ENCODE measurements around the gene NMNAT2. TPM values are rescaled to one million over a fixed set of nuclear protein-coding genes. Genes with fewer than 3 reads are reported as not detected.

The NMNAT2 gene
- total RNA-seq, 1 donor from 2014 or later: 0.49 TPM

GRCh38 chr1:183278739-183279591 lies 139.2 kb downstream of the NMNAT2 start:
- DNase-seq (ENCODE audit: low spot score): no peak
- H3K27ac Mint-ChIP-seq: peak overlapping the region; percentile 25
- Histone ChIP-seq H3K27ac (no peak overlapping the region), H3K9ac (no peak overlapping the region), H3K4me2 (no peak overlapping the region), H3K4me3 (no peak overlapping the region), H3K79me2 (ENCODE audit: low read depth) (no peaks in the 10 kb centered on the region), H2AFZ (replicated peaks) (peak overlapping the region; percentile 36), H3K36me3 (no peaks in the 10 kb centered on the region), H3K9me3 (ENCODE audit: low read depth) (no peaks in the 10 kb centered on the region), H4K20me1 (ENCODE audit: low read depth) (no peaks in the 10 kb centered on the region), H3F3A (ENCODE audit: low read depth) (no peaks in the 10 kb centered on the region), H3K27me3 (no peaks in the 10 kb centered on the region), H3K4me1 (peaks cover 5% of the 10 kb centered on the region)
- peaks cover 38% of the 10 kb centered on the region for H3K4me1 Mint-ChIP-seq
- H3K9me3 Mint-ChIP-seq: no peaks in the 10 kb centered on the region
- TF ChIP-seq, protein P1, sequence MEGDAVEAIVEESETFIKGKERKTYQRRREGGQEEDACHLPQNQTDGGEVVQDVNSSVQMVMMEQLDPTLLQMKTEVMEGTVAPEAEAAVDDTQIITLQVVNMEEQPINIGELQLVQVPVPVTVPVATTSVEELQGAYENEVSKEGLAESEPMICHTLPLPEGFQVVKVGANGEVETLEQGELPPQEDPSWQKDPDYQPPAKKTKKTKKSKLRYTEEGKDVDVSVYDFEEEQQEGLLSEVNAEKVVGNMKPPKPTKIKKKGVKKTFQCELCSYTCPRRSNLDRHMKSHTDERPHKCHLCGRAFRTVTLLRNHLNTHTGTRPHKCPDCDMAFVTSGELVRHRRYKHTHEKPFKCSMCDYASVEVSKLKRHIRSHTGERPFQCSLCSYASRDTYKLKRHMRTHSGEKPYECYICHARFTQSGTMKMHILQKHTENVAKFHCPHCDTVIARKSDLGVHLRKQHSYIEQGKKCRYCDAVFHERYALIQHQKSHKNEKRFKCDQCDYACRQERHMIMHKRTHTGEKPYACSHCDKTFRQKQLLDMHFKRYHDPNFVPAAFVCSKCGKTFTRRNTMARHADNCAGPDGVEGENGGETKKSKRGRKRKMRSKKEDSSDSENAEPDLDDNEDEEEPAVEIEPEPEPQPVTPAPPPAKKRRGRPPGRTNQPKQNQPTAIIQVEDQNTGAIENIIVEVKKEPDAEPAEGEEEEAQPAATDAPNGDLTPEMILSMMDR (IDR thresholded peaks at IDR 0.05): no peak
- TF ChIP-seq EZH2 (IDR thresholded peaks at IDR 0.05) (no peak), EZH2phosphoT487 (IDR thresholded peaks at IDR 0.05) (no peak)
- peaks cover 6% of the 10 kb centered on the region for H3K27me3 Mint-ChIP-seq (ENCODE audit: insufficient read depth, low read depth)
- H3K36me3 Mint-ChIP-seq: no peaks in the 10 kb centered on the region
- no peak overlapping the region for H3K4me3 Mint-ChIP-seq

GRCh38 chr1:183277821-183278738 lies 140.1 kb downstream of the NMNAT2 start:
- H2AFZ ChIP-seq (replicated peaks): no peak overlapping the region
- H3F3A ChIP-seq (ENCODE audit: low read depth): no peaks in the 10 kb centered on the region
- no peak overlapping the region for H3K27ac ChIP-seq
- no peak for TF ChIP-seq EZH2phosphoT487 (IDR thresholded peaks at IDR 0.05)
- TF ChIP-seq EZH2 (IDR thresholded peaks at IDR 0.05): no peak
- TF ChIP-seq, protein P1 (IDR thresholded peaks at IDR 0.05): no peak
- DNase-seq (ENCODE audit: low spot score): no peak
- no peaks in the 10 kb centered on the region for H3K9me3 Mint-ChIP-seq
- no peak overlapping the region for H3K4me3 ChIP-seq
- H3K9me3 ChIP-seq (ENCODE audit: low read depth): no peaks in the 10 kb centered on the region
- no peak overlapping the region for H3K9ac ChIP-seq
- no peak overlapping the region for H3K4me2 ChIP-seq
- peaks cover 6% of the 10 kb centered on the region for H3K27me3 Mint-ChIP-seq (ENCODE audit: insufficient read depth, low read depth)
- no peak overlapping the region for H3K4me3 Mint-ChIP-seq
- no peak overlapping the region for H3K27ac Mint-ChIP-seq
- H3K36me3 Mint-ChIP-seq: no peaks in the 10 kb centered on the region
- peaks cover 38% of the 10 kb centered on the region for H3K4me1 Mint-ChIP-seq
- H3K4me1 ChIP-seq: peaks cover 5% of the 10 kb centered on the region
- no peaks in the 10 kb centered on the region for H3K79me2 ChIP-seq (ENCODE audit: low read depth)
- H3K27me3 ChIP-seq: no peaks in the 10 kb centered on the region
- H4K20me1 ChIP-seq (ENCODE audit: low read depth): no peaks in the 10 kb centered on the region
- H3K36me3 ChIP-seq: no peaks in the 10 kb centered on the region

DNA sequence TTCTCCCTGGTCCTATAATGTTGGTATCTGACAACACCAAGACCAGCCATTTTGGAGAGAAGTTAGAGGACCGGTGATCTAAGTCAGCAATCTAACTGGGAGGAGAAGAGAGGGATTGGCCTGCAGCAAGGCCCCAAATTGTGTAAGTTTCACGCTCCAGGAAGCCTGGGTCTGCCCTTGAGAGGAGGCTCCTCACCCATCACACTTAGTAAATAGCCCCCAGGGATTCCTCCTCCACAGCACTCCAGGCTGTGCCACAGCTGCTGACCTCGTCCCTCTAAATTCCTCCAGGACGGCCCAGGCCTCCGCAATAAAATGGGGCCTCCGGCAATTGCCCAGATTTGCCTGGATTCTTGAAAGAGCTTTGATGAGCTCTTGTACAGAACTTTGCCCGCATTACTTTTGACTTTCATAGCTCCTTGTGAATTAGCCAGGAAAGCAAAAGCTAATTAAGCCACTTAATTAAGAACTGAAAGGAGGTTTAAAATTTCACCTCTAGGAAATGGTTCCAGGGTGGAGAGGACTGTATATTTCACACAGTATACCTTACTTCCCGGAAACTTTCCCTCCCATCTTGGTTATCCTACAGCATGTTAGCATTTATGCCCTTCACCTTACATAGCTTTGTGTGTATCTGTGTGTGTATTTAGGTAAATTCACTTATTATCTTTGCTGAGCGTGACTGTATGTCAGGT lies 141.6 kb downstream of the NMNAT2 start:
- Histone ChIP-seq H2AFZ (replicated peaks) (peak overlapping the region; percentile 46), H3K27ac (no peak overlapping the region), H3K9me3 (ENCODE audit: low read depth) (no peaks in the 10 kb centered on the region), H3K79me2 (ENCODE audit: low read depth) (no peaks in the 10 kb centered on the region), H3K9ac (no peak overlapping the region), H3K36me3 (no peaks in the 10 kb centered on the region), H3K4me3 (no peak overlapping the region), H4K20me1 (ENCODE audit: low read depth) (no peaks in the 10 kb centered on the region), H3F3A (ENCODE audit: low read depth) (no peaks in the 10 kb centered on the region), H3K4me1 (peaks cover 5% of the 10 kb centered on the region), H3K27me3 (no peaks in the 10 kb centered on the region), H3K4me2 (no peak overlapping the region)
- H3K4me1 Mint-ChIP-seq: peaks cover 27% of the 10 kb centered on the region
- H3K4me3 Mint-ChIP-seq: no peak overlapping the region
- H3K27ac Mint-ChIP-seq: no peak overlapping the region
- DNase-seq (ENCODE audit: low spot score): no peak
- no peaks in the 10 kb centered on the region for H3K9me3 Mint-ChIP-seq
- no peaks in the 10 kb centered on the region for H3K36me3 Mint-ChIP-seq
- H3K27me3 Mint-ChIP-seq (ENCODE audit: insufficient read depth, low read depth): peaks cover 6% of the 10 kb centered on the region
- TF ChIP-seq, protein P1 (IDR thresholded peaks at IDR 0.05): no peak
- TF ChIP-seq EZH2phosphoT487 (IDR thresholded peaks at IDR 0.05): no peak
- TF ChIP-seq EZH2 (IDR thresholded peaks at IDR 0.05): no peak
